Muscle of back (tissue), 11 donors: Measurements from ENCODE around the gene CHRNA10. TPM values are rescaled to one million over a fixed set of nuclear protein-coding genes. Genes with fewer than 3 reads are reported as not detected.
"Not testable (repeated sequence)": the region's sequence is repeated elsewhere in the genome, so short reads cannot be mapped to it uniquely, and the experiment has no call there.

Source experiments
- DNase-seq, 3 donors: peaks; one replicate each; pipeline versions ENCODE4 v3.0.0 to v3.0.0-alpha.2; 2013
- polyA plus RNA-seq, 10 donors: library from polyadenylated mRNA; unstranded; fragments of 120-200 nt; gene quantifications; one replicate each; pipeline ENCODE4 v1.2.1, GENCODE V29; 2013; ENCODE audit not compliant: insufficient read length in 10 of 10

The CHRNA10 gene
- polyA plus RNA-seq, 10 donors = 2.5 to 4.6 (median 3.1) TPM

GRCh38 chr11:3665336-3666022, 5.7 kb downstream of the CHRNA10 start:
- no peak for DNase-seq

- DNase-seq = no peak
Measured at GRCh38 chr11:3664032-3664630, 7.1 kb downstream of the CHRNA10 start.

GRCh38 chr11:3662856-3663255, 8.3 kb downstream of the CHRNA10 start:
- no peak for DNase-seq

GRCh38 chr11:3660960-3661359, 10.2 kb downstream of the CHRNA10 start:
- DNase-seq = no peak

GRCh38 chr11:3659595-3660515, 11.3 kb downstream of the CHRNA10 start:
- DNase-seq = no peak

- DNase-seq = no peak
Measured at GRCh38 chr11:3658252-3658651, 12.9 kb downstream of the CHRNA10 start.

GRCh38 chr11:3657331-3657730, 13.9 kb downstream of the CHRNA10 start:
- not testable (repeated sequence) for DNase-seq

GRCh38 chr11:3655547-3655946, 15.6 kb downstream of the CHRNA10 start:
- no peak for DNase-seq

- DNase-seq = not testable (repeated sequence)
Measured at GRCh38 chr11:3652514-3652913, 18.7 kb downstream of the CHRNA10 start.

- DNase-seq = not testable (repeated sequence)
Measured at GRCh38 chr11:3649374-3649773, 21.8 kb downstream of the CHRNA10 start.

GRCh38 chr11:3648843-3649242, 22.3 kb downstream of the CHRNA10 start:
- not testable (repeated sequence) for DNase-seq

- DNase-seq = no peak
Measured at GRCh38 chr11:3645552-3645951, 25.6 kb downstream of the CHRNA10 start.

- DNase-seq = peak in 2 of 3 donors; percentile 38 to 41
Measured at GRCh38 chr11:3644817-3645235, 26.4 kb downstream of the CHRNA10 start, which contains the start of gene ART1. Gene ART1, plus strand, starts transcription at chr11:3645128. Its CDS starts 14,086 bp downstream, at chr11:3659214.

GRCh38 chr11:3643102-3643546, 28.1 kb downstream of the CHRNA10 start:
- DNase-seq = peak in 1 of 3 donors; percentile 40

GRCh38 chr11:3642071-3642951, 28.9 kb downstream of the CHRNA10 start:
- peak; percentile 80 to 91 (median 84) for DNase-seq

- no peak for DNase-seq
Measured at GRCh38 chr11:3641701-3642070, 29.5 kb downstream of the CHRNA10 start, which contains the start of gene ART5. Gene ART5, minus strand, starts transcription at chr11:3641992. Its CDS starts 130 bp downstream, at chr11:3641862.

- DNase-seq = no peak
Measured at GRCh38 chr11:3641191-3641590, 30.0 kb downstream of the CHRNA10 start.

- no peak for DNase-seq
Measured at GRCh38 chr11:3639841-3640240, 31.3 kb downstream of the CHRNA10 start.

GRCh38 chr11:3638513-3638912, 32.7 kb downstream of the CHRNA10 start:
- no peak for DNase-seq

- DNase-seq = no peak
Measured at GRCh38 chr11:3637201-3637600, 34.0 kb downstream of the CHRNA10 start.
